NCI-H1694 treated with DMSO at 0.1 percent for 48 hours (cell line): ENCODE results near the gene MMEL1.
"Not testable (repeated sequence)": the region's sequence is repeated elsewhere in the genome, so short reads cannot be mapped to it uniquely, and the experiment has no call there.

ENCODE experiments used
- DNase-seq: peaks from one replicate; lab custom pipeline; 2025; lab: John Stamatoyannopoulos, UW

Gene MMEL1

GRCh38 chr1:2557482-2558400 lies 75.1 kb downstream of the MMEL1 start:
- no peak for DNase-seq

DNA sequence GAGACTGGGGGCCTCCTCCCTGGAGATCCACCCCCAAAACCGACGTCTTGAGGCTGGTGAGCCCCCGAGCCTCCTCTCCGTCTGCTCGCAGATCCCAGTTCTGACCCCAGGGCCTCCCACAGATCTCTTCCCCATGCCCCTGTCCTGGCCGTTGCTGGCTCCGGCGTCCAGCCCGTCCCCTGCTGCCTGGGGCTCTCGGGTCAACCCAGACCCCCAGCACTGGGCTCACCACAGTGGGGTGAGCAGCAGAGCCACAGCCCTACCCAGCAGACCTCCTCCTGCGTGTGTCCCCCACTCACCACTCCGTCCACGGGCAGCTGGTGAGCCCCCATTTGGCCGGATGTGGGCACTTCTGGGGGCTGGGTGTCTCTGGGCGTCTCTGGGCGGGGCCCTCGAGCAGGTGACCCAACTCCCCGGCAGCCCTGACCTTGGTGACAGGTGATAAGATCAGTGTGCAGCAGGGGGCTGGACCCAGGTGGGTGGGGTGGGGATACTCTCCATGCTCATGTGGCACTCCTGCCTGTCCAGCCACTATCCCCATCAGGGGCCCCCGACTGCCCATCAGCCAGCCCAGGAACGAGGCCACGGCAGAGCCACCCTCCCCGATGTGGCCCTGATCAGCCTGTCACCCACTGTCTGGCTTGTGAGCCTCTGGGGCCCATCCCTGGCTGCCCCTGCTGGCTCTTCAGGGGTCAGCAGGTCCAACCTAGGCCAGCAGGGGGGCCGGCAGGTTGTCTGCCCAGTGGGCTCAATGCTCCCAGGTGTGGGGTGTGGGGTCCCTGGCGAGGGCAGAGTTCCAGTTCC lies 75.9 kb downstream of the MMEL1 start:
- no peak for DNase-seq

GRCh38 chr1:2556277-2556677 lies 76.5 kb downstream of the MMEL1 start, which contains the start of gene TNFRSF14:
TSS of gene TNFRSF14 (plus strand) at chr1:2556371. CDS start at chr1:2556665, 294 bp downstream.
- no peak for DNase-seq

DNA sequence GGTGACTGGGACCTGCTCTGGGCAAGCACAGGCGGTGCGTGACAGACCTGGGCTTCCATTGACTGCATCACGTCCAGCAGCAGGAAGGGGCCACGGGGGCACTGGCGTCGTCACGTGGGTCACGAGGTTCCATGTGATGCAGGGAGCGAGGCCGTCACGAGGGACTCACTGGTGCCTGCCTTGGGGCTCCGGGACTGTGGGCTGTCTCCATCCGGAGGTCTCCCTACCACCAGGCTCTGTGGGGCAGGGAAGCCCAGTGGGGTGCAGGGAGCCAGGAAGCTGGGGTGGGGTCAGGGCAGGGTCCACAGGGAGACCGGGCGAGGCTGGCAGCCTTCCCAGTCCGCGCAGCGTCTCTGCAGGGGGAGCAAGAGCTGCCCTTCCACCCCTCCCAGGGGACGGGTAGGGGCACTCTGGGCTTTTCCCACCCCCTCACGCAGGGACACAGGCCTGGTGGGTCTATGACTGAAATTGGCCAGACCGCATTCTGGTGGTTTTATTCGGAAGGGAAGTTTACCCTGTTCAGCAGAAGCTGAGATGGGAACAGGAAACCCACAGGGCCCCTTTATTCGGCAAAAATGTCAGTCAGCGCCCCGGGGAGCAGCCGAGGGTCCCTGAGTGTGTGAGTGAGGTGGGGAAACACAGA lies 77.1 kb downstream of the MMEL1 start:
- DNase-seq: no peak

DNA sequence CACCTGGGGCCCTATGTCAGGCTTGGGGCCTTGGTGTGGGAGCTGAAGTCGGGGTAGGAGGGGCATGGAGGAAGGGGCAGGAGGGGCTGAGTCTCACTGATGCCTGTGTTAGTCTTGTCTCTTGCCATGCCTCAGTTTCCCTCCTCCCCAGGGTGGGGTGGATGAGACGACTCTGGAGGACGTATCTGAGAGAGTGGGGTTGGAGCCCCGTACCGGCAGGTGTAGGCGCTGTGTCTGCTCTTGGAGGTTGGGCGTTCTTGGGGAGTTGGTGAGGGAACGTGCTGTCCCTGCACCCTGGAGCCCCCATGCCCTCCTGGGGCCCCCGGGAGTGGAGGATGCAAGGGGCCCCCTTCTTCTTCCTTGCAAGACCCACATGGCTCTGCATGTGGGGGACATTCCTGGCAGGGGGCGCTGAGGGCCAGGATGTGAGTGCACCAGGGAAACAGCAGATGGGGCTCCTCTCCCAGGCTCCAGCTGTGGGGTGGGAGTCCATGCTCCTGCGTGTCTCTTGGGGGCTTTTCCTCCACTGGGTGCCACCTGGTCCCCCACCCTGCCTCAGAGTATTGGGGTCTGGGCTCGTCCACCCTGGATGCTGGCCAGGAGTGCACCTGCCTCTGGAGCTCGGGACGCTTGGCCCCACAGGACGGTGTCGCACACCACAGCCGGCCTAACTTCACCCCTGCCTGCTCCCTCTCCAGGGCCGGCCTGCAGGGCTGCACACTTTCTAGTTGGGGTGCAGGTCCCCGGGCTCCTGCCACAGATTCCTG lies 78.0 kb downstream of the MMEL1 start:
- DNase-seq: no peak

DNA sequence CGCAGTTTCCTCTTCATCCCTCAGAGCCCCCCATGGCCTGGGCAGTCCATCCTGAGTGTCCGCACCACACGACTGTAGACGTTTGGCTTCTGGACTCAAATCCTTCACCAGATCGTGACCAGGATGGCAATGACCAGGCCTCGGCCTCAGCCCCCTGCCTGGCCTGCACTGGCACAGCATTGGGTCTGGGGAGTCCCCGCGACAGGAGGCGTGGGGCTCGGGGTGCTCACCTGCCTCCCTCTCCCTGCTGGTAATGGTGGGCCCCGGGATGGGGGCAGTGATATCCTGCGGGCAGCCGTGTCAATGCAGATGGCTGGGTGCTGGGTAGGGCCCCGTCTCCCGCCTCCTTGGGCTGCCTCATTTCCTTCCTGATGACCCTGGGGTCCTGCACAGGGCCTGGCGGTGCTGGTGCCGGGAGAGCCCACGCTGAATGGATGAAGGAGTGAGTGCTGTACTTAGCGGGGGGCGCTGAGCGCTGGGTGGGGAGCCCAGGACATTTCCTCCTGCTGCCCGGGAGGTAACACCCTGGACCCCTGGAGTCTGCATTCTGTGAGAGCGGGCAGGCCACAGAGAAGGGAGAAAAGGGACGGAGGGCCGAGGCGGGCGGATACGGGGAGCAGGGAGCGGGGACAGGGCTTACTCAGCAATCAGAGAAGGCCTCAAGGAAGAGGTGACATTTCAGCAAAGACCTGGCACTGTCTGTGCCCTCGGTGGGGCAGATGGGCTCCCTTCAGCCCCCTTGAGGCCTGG lies 78.8 kb downstream of the MMEL1 start:
- no peak for DNase-seq

GRCh38 chr1:2553076-2553475 lies 79.7 kb downstream of the MMEL1 start:
- DNase-seq: not testable (repeated sequence)

- DNase-seq: no peak
These were observed 80.6 kb downstream of the MMEL1 start for GRCh38 chr1:2552189-2552588.

GRCh38 chr1:2551544-2551943 lies 81.3 kb downstream of the MMEL1 start:
- DNase-seq: not testable (repeated sequence)

DNA sequence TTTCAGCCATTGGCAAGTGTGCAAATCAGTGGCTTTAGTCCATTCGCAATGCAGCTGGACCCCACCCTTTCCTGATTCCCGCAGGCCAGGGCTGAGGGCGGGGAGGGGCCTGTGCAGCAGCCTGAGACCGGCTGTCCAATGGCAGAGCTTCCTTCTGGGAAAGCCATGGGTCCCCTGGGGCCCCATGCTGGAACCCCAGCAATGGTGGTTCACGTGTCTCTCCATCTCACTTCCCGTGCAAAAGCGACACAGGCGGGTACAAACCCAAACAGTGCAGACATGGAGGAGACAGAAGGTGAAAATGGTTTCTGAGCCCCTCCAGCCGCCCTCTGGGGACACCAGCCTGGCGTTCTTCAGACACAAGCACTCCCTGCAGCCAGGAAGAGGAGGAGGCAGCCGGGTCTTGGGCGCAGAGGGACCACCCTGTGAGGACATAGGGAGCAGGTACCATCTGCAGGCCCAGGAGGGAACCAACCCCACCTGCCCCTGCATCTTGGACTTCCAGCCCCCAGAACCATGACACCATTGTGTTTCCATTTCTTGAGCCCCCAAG lies 82.4 kb downstream of the MMEL1 start:
- not testable (repeated sequence) for DNase-seq

- DNase-seq: not testable (repeated sequence)
These were observed 83.3 kb downstream of the MMEL1 start for GRCh38 chr1:2549367-2550029.

- DNase-seq: no peak
These were observed 84.7 kb downstream of the MMEL1 start for GRCh38 chr1:2548068-2548589.

DNA sequence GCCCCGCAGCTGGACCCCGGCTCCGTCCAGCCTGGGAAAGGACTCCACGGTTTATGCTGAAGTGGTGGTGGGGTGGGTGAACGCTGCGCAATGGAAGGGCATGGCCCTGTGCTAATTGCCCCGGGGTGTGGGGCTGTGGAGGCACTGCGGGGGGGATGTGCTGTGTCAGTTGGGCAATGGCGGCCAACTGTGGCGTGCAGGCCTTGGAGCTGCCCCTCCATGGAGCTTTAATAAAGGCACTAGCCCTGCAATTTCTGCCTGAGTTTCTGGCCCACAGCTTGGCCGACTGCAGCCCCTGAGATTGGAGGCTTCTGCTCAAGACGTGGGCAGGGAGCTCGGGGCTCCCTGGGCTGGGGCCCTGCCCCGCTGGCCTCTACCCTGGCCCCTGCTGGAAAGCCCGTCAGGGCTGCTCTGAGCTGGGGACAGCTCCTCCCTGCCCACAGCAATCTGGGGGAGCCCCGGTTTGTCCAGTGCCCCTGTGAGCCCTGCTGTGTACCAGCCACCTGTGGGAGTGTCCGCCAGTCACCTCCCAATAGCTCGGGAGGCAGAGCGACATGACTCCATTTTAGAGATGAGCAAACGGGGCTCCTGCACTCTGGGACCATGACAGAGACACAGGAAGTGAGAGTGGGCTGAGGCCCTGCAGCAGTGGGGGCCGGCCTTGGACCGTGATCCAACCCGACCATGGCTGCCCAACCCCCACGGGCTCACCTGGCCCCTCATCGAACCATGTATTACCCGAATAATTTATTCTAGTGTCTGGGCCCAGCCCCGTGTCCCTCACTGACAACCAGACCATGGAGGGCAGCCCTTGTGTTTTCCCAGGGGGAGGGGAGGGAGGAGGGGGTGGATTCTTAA lies 85.4 kb downstream of the MMEL1 start:
- no peak for DNase-seq

DNA sequence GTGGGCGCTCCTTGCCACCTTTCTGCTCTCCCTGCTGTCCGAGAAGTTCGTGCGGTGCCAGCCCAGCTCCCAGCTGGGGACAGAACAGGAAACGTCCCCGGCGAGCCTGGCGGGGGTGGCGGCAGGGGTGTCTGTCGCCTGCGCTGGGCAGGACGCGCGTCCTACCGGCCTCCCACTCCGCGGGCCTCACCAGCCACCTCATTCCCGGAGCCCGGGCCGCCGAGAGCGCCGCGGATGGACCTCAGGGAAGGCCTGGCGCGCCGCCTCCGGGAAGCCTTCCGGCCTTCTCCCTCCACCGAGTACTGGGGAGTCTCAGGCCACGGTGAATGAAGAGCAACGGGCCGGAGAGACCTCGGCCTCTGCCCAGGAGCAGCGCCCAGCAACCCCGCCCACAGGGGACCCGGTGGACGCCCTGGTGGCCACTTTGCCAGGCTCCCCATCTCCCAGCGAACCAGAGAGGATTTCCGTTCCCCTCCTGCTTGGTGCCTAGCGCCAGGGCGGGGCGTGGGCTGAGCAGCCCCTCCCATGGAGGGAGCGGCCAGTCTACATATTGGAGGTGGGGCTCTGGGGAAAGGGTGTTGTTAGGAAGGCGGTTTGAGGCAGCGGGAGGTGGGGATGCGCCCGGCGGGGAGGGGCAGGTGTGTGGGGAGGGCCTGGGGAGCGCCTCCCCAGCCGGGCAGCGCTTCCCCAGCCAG lies 86.2 kb downstream of the MMEL1 start:
- peak; percentile 72 for DNase-seq

DNA sequence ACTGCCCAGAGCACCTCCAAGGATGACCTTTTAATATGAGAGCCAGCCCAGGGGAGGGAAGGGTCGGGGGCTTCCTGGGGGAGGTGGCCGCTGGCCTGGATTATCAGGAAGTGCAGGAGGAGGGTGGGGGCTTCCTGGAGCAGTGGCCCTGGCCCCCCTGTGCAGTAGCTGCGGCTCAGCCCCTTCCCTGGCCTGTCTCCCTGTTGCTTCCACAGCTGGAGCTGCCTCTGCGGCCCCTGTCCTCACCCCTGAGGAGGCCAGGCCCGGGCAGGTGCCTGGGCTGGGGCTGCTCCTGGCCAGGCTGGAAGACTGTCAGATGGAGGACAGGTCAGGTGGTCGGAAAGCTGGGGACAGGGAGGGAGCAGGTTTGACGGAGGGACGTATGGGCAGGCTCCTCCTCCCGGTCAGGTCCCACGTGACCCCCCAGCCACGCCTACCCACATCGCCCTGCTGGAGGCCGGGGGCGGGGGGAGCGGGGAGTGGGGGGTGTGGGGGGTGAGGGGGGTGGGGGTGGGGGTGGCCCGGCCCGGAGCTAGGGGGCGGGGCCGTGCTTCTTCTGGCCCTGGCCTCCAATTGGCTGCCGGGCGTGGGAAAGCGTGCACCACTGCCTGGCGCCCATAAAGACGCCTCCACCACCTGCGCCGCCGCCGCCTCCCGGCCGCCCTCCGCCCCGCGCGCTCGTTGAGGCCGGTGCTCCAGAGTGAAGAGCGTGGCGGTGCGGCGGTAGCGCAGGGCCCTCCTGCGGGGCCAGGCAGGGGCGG lies 86.9 kb downstream of the MMEL1 start:
- peak; percentile 89 for DNase-seq

DNA sequence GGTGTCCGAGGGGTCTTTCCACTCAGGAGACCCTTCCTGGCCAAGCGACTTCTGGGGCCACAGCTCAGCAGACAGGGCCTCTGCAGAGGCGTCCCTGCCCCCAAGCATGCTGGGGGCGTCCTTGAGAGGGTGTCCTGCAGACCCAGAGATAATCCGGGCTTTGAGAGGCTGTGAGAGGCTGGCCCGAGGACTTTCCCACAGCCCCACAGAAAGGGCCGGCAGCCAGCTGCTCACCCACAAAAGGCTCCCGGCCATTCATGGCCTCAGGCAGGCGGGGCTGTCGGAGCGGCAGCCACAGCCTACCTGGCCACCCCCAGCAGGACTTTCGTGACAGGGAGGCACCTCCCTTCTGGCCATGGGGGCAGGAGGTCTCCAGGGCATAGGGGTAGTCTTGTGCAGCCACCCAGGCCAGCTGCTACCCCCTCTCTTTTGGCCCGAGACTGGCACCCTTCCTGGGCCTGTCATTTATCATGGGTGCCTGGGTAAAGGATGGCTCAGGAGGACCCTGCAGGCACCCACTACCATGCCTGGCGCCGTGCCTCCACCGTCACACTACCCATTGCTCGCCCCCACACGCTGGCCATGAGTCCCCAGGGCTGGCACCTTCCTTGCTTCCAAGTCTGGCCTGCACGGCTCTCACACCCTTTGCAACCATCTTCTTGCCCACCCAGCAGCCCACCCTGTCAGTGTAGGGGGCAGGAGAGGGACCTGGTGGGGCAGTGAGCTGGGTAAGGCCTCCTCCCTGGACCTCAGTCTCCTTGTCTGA lies 87.8 kb downstream of the MMEL1 start:
- DNase-seq: no peak
